HAP-1 (cell line): ENCODE measurements around the gene CYB5B.

Experiments used
- DNase-seq, 2 experiments: peaks; one replicate each; pipeline ENCODE4 v3.0.0-alpha.2; 2016 to 2020; ENCODE audit warnings: low spot score in 2 of 2
- H3K27me3 ChIP-seq: fragments of 250-450 bp; sonication (Bioruptor Pico); 2 replicates; pipeline ENCODE4 v1.5.1; 2020; ENCODE audit warnings: low read depth, mild to moderate bottlenecking, moderate library complexity
- H3K36me3 ChIP-seq: fragments of 250-450 bp; sonication (Bioruptor Pico); replicated peaks from 2 replicates; pipeline ENCODE4 v1.5.1; 2020; ENCODE audit warnings: mild to moderate bottlenecking
- H3K4me1 ChIP-seq: fragments of 250-450 bp; sonication (Bioruptor Pico); 2 replicates; pipeline ENCODE4 v1.5.1; 2020; ENCODE audit warnings: mild to moderate bottlenecking
- H3K4me3 ChIP-seq: fragments of 250-450 bp; sonication (Bioruptor Pico); 2 replicates; pipeline ENCODE4 v1.5.1; 2020; ENCODE audit warnings: mild to moderate bottlenecking, moderate library complexity
- H3K9me3 ChIP-seq: fragments of 250-450 bp; sonication (Bioruptor Pico); 2 replicates; pipeline ENCODE4 v1.5.1; 2020; ENCODE audit warnings: mild to moderate bottlenecking, moderate library complexity
- in situ Hi-C: fragments of 300-500 bp; cut with MboI; formaldehyde crosslinking; loops from 3 replicates; pipeline ENCODE4 v1.14.3; 2020; ENCODE audit warnings: low sequenced_read_pairs, inconsistent platforms, mixed read lengths

CYB5B gene, protein sequence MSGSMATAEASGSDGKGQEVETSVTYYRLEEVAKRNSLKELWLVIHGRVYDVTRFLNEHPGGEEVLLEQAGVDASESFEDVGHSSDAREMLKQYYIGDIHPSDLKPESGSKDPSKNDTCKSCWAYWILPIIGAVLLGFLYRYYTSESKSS

DNA sequence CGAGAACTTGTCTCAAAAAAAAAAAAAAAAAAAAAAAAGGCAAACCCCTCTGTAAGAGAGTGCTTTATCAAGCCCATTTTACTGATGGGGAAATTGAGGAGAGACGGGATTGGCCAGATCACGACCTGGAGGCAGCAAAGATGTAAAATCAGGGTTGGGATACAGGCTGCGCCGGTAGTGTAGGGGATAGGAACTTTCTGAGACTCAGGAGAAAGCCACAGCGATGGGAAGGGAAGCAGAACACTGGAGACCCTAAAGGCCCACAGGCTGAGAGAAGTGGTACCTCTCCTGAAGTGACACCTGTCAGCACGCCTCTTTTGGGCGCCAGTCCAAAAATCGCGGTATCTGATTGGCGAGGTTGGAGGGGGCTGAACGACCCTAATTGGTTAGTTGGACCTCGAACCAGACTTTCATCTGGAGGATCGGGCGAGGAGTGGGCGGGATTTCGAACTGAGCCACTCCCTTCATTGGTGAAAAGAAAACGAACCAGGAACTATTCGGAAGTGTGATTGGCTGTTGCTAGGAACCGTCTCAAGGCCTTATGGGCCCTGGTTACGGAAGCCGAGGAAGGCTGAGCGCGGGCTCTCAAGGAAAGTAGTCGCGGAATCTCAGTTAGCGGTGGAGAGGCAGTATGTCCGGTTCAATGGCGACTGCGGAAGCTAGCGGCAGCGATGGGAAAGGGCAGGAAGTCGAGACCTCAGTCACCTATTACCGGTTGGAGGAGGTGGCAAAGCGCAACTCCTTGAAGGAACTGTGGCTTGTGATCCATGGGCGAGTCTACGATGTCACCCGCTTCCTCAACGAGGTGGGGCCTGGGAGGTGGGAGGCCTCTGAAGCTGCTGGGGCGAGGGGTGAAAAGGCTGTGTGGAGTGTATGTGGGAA, at the start of gene CYB5B:
TSS of gene CYB5B (plus strand) at position 567 of the 882 bp plus-strand sequence. CDS start at position 632, 65 bp downstream.
- Histone ChIP-seq H3K9me3 (no peaks in the 10 kb centered on the region), H3K27me3 (no peaks in the 10 kb centered on the region), H3K4me1 (0 out of 2 replicates have a peak, but pooled peaks cover 2% of the 10 kb centered on the region), H3K36me3 (peaks cover 17% of the 10 kb centered on the region), H3K4me3 (peak within 1 kb of the TSS; percentile 61)
- in situ Hi-C loops, result no loop called here
- DNase-seq, result peak; percentile 96 to 98

DNA sequence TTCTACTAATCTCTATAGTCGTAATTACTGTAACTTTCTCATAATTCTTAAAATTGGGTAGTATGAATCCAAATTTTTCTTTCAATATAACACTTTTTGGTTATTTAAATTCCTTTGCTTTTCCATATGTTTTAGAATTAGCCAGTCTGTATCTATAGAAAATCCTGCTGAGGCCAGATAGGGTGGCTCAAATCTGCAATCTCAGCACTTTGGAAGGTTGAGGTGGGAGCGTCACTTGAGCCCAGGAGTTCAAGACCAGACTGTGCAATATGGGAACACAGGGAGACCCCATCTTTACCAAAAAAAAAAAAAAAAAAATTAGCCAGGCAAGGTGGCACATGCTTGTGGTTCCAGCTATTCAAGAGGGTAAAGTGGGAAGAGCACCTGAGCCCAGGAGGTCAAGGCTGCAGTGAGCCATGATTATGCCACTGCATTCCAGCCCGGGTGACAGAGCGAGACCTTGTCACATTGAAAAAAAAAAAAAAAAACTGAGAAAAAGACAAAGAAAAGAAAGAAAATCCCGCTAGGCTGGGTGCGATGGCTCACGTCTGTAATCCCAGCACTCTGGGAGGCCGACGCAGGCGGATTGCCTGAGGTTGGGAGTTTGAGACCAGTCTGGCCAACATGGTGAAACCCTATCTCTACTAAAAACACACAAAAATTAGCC, 47.9 kb upstream of the CYB5B start:
- Histone ChIP-seq H3K4me1 (no peaks in the 10 kb centered on the region), H3K27me3 (no peaks in the 10 kb centered on the region), H3K9me3 (no peaks in the 10 kb centered on the region), H3K36me3 (peaks cover 61% of the 10 kb centered on the region), H3K4me3 (no peak overlapping the region)
- no peak for DNase-seq
- in situ Hi-C loops, result no loop called here

DNA sequence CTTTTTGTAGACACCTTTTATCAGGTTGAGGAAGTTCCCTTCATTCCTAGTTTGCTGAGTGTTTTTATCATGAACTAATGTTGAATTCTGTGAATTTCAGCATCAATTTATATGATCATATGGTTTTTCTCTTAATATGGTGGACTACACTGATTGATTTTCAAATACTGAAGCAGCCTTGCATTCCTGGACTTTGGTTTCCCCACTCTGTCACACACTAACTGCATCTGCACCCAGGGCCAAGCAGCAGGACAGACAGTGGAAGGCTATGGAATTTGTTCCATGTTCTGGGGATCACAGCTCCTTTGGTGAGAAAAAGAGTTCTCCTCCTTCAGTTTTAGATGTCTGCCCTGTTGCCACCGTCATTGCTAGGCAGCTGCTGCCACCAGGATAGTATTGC, 46.4 kb upstream of the CYB5B start:
- Histone ChIP-seq H3K9me3 (no peaks in the 10 kb centered on the region), H3K4me1 (no peaks in the 10 kb centered on the region), H3K4me3 (no peak overlapping the region), H3K36me3 (peaks cover 61% of the 10 kb centered on the region), H3K27me3 (no peaks in the 10 kb centered on the region)
- in situ Hi-C loops, result no loop called here
- DNase-seq, result no peak

DNA sequence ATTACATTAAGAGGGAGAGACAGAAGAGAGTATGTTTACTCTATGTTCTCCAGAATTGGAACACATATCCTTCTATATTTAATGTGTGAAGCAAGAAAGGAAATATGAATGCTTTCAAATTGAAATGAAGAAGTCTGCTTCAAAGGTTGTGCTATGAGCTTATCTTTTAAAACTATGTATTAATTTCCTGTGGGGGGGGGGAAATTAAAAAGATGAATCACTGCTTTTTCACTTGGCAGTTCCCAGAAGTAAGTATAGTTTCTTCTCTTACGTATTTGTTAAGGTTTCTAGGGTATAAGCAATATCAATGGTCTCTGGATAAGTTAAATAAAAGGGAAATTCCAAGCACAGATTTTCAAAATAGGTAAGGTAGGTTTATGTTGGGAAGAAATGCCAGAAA, 45.7 kb upstream of the CYB5B start:
- Histone ChIP-seq H3K4me3 (no peak overlapping the region), H3K36me3 (peaks cover 61% of the 10 kb centered on the region), H3K9me3 (no peaks in the 10 kb centered on the region), H3K4me1 (no peaks in the 10 kb centered on the region), H3K27me3 (no peaks in the 10 kb centered on the region)
- no peak for DNase-seq
- in situ Hi-C loops, result no loop called here

DNA sequence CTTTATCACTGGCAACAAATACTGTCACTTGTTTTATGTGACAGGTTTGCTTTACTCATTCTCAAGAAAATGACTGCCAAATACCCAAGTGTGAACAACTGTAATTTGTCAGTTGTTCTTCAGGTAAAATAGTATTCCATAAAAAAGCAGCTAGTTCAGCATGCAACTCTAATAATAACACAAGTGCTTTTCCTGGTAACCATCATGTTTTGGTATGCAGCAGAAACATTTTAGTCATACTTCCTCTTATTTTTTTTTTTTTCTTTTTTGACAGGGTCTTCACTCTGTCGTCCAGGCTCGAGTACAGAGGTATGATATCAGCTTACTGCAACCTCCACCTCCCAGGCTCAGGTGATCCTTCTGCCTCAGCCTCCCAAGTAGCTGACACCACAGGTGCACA, 43.2 kb upstream of the CYB5B start:
- no peak for DNase-seq
- H3K36me3 ChIP-seq, result peaks cover 58% of the 10 kb centered on the region
- in situ Hi-C loops, result no loop called here

DNA sequence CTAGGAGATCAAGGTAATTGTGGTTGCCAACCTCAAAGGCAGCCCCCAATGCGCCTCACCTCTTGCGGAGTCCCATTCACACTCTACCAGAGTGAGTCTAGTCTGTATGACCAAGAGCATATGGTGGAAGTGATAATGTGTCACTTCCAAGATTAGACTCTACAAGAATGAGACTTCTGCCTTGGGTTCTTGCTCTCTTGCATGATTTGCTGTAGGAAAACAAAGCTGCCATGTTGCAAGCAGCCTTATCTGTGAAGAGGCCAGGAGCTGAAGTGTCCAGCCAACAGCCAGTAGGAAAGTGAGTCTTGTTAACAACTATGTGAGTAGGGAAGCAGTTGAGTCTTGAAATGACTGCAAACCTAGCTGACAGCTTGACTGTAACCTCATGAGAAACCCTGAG, 42.0 kb upstream of the CYB5B start:
- Histone ChIP-seq H3K9me3 (no peaks in the 10 kb centered on the region), H3K4me1 (peaks cover 7% of the 10 kb centered on the region)

More for the DNA sequence above, 43.2 kb upstream of the CYB5B start:
- Histone ChIP-seq H3K9me3 (no peaks in the 10 kb centered on the region), H3K4me1 (peaks cover 7% of the 10 kb centered on the region), H3K4me3 (no peak overlapping the region), H3K27me3 (no peaks in the 10 kb centered on the region)

DNA sequence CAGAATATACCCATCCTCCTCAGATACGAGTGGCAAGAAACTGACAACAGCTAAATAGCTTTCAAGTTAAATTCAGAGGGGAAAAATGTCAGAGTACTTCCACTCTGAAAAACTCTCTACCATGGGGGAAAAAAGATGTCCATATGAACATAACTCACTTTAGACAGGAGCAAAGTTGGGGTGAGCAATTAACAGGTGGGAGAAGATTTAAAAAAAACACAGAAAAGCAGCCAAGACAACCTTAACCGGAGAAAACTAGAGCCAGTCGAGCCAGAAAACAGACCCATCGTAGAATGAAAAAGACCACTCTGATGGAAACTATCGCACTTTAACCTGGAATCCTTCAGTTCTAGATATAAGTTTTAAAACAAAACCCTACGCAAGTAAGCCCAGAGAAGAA, 39.4 kb upstream of the CYB5B start:
- no peak for DNase-seq
- in situ Hi-C loops, result no loop called here
- H3K4me3 ChIP-seq, result peak overlapping the region; percentile 61
- peaks cover 37% of the 10 kb centered on the region for H3K36me3 ChIP-seq
- peaks cover 7% of the 10 kb centered on the region for H3K4me1 ChIP-seq
- H3K27me3 ChIP-seq, result no peaks in the 10 kb centered on the region
- no peaks in the 10 kb centered on the region for H3K9me3 ChIP-seq

More for the DNA sequence above, 42.0 kb upstream of the CYB5B start:
- Histone ChIP-seq H3K4me3 (no peak overlapping the region), H3K36me3 (peaks cover 58% of the 10 kb centered on the region), H3K27me3 (no peaks in the 10 kb centered on the region)
- DNase-seq, result no peak
- in situ Hi-C loops, result no loop called here

DNA sequence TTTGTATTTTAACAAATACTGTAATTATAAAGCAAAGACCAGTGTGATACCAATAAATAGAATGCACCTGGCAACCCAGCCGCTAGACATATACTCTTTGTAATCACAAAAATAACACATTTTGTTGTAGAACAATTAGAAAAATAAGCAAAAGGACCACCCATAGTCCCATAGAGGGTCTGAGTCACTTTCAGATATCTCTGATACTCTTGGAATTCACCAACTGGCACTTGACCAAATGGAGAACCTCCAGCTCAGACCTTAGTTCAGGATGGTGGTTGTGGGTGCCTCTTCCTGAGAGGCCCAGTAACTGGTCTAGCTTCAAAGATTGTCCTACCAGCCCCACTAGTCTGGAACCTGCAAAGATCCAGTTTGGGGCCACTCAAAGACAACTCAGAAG, 37.8 kb upstream of the CYB5B start:
- in situ Hi-C loops, result no loop called here

DNA sequence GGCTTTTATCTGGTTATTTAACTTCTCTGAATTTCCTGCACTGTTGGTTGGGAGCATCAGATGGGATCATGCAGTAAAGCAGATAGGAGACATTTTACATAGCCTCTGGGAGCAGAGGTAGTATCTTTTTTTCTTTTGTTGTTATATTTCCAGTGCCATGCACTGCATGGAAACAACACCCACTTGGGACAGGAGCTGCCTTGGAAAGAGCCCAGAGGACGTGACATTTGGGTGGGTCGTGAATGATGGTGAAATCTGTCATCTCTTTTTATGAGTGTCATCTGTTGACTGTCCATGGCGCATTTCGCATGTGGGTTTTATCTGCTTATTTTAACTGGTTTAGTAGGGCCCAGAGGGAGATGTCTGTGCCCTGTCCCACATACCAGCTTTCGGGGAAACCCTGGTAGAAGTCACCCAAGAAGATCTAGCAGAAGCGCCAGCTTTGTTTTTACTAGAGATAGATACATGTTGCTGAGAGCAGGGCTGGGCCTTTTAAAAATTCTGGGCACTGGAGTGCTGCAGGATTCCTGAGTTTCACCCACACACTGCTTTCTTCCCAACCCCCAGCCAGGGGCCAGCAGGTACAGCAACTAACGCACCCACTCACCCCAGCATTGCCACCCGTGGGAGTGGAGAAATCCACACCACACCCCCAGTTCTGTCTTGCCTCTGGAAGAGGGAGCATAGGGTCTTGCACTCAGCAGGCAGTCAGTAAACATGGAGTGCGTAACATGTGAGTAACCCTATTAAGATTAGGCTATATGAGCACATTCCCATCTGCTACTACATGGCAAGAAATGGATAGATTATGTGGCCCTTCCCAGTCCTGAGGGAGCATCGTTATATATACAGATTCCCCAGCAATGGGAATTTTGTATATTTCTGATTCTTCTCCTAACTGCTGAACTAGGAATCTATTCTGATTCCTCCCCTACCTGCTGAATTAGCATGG, 30.2 kb upstream of the CYB5B start:
- H3K9me3 ChIP-seq, result no peaks in the 10 kb centered on the region
- H3K36me3 ChIP-seq, result no peaks in the 10 kb centered on the region
- H3K4me1 ChIP-seq, result peaks cover 14% of the 10 kb centered on the region
- H3K27me3 ChIP-seq, result no peaks in the 10 kb centered on the region
- in situ Hi-C loops, result no loop called here
- H3K4me3 ChIP-seq, result no peak overlapping the region
- DNase-seq, result no peak

More for the DNA sequence above, 37.8 kb upstream of the CYB5B start:
- peaks cover 23% of the 10 kb centered on the region for H3K36me3 ChIP-seq
- H3K4me1 ChIP-seq, result peaks cover 7% of the 10 kb centered on the region
- H3K27me3 ChIP-seq, result no peaks in the 10 kb centered on the region
- DNase-seq, result no peak
- no peaks in the 10 kb centered on the region for H3K9me3 ChIP-seq
- H3K4me3 ChIP-seq, result no peak overlapping the region; the same call in 1 of the 2 replicates

DNA sequence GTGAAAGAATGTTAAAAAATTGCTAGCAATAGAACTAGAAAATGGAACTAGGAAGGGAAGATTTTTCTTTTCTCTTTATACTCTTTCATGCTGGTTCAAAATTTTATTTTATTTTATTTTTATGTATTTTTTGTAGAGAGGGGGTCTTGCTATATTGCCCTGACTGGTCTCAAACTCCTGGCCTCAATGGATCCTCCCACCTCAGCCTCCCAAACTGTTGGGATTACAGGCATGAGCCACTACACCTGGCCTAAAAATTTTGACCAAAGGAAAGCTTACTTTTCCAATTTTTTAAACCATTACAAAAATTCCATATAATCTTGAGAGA, 28.6 kb upstream of the CYB5B start:
- Histone ChIP-seq H3K36me3 (no peaks in the 10 kb centered on the region), H3K27me3 (no peaks in the 10 kb centered on the region), H3K4me1 (peaks cover 14% of the 10 kb centered on the region), H3K9me3 (no peaks in the 10 kb centered on the region), H3K4me3 (no peak overlapping the region)
- in situ Hi-C loops, result no loop called here
- DNase-seq, result no peak

DNA sequence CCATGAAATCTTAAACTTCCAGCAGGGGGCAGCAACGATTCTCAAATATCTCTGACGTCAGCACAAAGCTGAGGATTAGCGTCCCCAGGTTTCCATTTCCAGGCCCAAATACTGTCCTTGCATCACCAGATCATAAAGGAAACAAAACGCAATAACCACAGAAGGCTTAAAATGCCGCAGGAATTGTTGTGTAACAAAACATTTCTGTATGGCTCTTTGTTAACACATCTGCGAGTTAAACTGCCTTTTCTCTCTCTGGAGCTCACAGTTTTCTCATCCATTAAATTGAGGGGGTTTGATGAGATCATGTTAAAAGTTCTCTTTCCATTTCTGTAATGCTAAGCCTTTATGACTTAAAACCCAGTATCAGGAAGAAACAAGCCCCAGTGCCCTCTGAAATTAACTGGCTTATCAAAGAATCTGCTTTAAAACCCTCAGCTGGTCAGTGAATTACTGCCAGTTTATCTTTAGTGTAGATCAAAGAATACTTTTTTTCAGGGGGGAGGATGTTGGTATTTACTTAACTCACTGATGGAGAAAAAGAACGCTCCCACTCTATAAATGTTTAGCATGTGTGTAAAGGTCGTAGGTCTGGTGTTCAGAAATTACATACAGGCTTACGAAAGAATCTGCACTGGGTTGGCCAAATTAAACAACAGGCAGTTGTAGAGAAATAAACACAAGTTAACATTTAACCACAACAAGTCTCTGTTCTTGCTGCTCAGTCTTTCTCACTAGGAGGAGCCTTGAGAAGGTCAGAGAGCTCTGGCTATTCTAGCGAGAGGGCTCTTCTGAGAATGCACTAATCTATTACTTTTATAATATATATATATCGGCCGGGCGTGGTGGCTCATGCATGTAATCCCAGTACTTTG, 28.0 kb upstream of the CYB5B start:
- in situ Hi-C loops, result no loop called here
- DNase-seq, result peak; percentile 92 to 98
- Histone ChIP-seq H3K27me3 (no peaks in the 10 kb centered on the region), H3K9me3 (no peaks in the 10 kb centered on the region), H3K4me1 (peaks cover 14% of the 10 kb centered on the region), H3K4me3 (no peak overlapping the region), H3K36me3 (no peaks in the 10 kb centered on the region)

DNA sequence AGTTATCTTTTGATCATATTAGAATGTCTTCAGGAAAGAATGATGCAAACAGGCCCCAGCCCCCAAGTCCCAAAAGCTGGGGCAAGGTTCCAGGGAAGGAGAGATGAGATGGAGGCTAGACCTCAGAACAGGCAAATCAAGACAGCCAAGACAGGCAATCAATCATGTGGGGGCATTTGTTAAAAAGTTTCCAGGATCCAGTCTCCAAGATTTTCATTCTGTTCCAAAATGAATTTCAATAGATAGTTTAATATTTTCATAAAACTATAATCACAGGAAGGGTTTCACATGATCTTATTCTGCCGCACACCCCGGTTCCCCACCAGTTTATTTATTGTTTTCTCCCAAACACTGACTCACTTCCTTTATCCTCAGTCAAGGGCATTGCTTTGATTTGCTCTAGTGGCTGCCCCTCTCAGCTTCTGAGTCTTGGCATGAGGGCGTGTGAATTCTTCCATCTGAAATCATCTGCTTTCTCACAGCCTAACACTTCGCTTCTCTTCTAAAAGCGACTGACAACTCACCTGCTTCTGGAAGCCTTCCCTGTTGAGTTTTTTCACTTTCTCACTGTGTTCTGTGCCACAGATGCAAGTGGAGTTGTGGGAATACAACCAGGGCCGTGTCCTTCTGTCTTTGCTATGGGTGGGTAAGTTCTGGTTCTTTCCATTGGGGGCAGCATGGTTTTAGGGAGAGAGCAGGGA, 26.4 kb upstream of the CYB5B start:
- in situ Hi-C loops, result no loop called here
- no peak overlapping the region for H3K4me3 ChIP-seq
- no peaks in the 10 kb centered on the region for H3K9me3 ChIP-seq
- no peaks in the 10 kb centered on the region for H3K36me3 ChIP-seq
- peak; percentile 59 to 62 for DNase-seq
- no peaks in the 10 kb centered on the region for H3K27me3 ChIP-seq
- H3K4me1 ChIP-seq, result peaks cover 14% of the 10 kb centered on the region
